RPMI8226 (cell line): ENCODE measurements around the gene ITGA4.
"Not testable (repeated sequence)": the region's sequence is repeated elsewhere in the genome, so short reads cannot be mapped to it uniquely, and the experiment has no call there.

Source experiments
- DNase-seq: peaks from one replicate; pipeline ENCODE4 v3.0.0-alpha.2; 2015

The ITGA4 gene

GRCh38 chr2:181457121-181457740 lies at the start of gene ITGA4:
ITGA4 (plus strand) TSS chr2:181457386; CDS start chr2:181457655, 269 bp downstream.
- DNase-seq = peak; percentile 81

GRCh38 chr2:181408861-181409260 lies 48.3 kb upstream of the ITGA4 start:
- no peak for DNase-seq

- peak; percentile 68 for DNase-seq
Observed at GRCh38 chr2:181411105-181411849, 45.9 kb upstream of the ITGA4 start.

GRCh38 chr2:181419129-181419855 lies 37.9 kb upstream of the ITGA4 start:
- DNase-seq = no peak

GRCh38 chr2:181420259-181421130 lies 36.7 kb upstream of the ITGA4 start:
- no peak for DNase-seq

- no peak for DNase-seq
Observed at GRCh38 chr2:181421131-181421458, 36.1 kb upstream of the ITGA4 start.

GRCh38 chr2:181421464-181421863 lies 35.7 kb upstream of the ITGA4 start:
- DNase-seq = no peak

GRCh38 chr2:181426672-181427071 lies 30.5 kb upstream of the ITGA4 start:
- no peak for DNase-seq

- DNase-seq = peak; percentile 20
Observed at GRCh38 chr2:181430406-181431118, 26.6 kb upstream of the ITGA4 start.

- DNase-seq = no peak
Observed at GRCh38 chr2:181431674-181432073, 25.5 kb upstream of the ITGA4 start.

- peak; percentile 39 for DNase-seq
Observed at GRCh38 chr2:181438261-181438660, 18.9 kb upstream of the ITGA4 start.

GRCh38 chr2:181440344-181440743 lies 16.8 kb upstream of the ITGA4 start:
- no peak for DNase-seq

GRCh38 chr2:181440919-181441318 lies 16.3 kb upstream of the ITGA4 start:
- no peak for DNase-seq

GRCh38 chr2:181441670-181442069 lies 15.5 kb upstream of the ITGA4 start:
- DNase-seq = no peak

GRCh38 chr2:181444654-181445053 lies 12.5 kb upstream of the ITGA4 start:
- DNase-seq = no peak

- DNase-seq = no peak
Observed at GRCh38 chr2:181446985-181447384, 10.2 kb upstream of the ITGA4 start.

GRCh38 chr2:181449278-181449677 lies 7.9 kb upstream of the ITGA4 start:
- not testable (repeated sequence) for DNase-seq

- DNase-seq = no peak
Observed at GRCh38 chr2:181454686-181455450, 2.3 kb upstream of the ITGA4 start.

- peak; percentile 64 for DNase-seq
Observed at GRCh38 chr2:181456660-181457120, 496 bp upstream of the ITGA4 start.

GRCh38 chr2:181457741-181458425 lies 697 bp downstream of the ITGA4 start:
- DNase-seq = peak; percentile 43

- DNase-seq = no peak
Observed at GRCh38 chr2:181458871-181459270, 1.7 kb downstream of the ITGA4 start.
